Neural cell (in vitro differentiated cells): ENCODE results near the gene SUN1. TPM values are rescaled to one million over a fixed set of nuclear protein-coding genes. Genes with fewer than 3 reads are reported as not detected.

Experiments
- H2AFZ ChIP-seq: fragments of 200-600, 300-800 bp; sonication (generic), shearing (Covaris generic); 2 replicates; pipeline ENCODE4 v1.6.0; 2014; ENCODE audit warnings: low read depth, mild to moderate bottlenecking, antibody characterized with exemption, low read length, moderate library complexity
- H3F3A ChIP-seq: fragments of 200-600 bp; shearing (Covaris generic); 2 replicates; pipeline ENCODE4 v1.6.1; 2016; ENCODE audit warnings: mild to moderate bottlenecking, moderate library complexity, mixed read lengths, antibody characterized with exemption, low read length; ENCODE audit not compliant: insufficient read depth, poor library complexity, severe bottlenecking
- H3K27ac ChIP-seq: fragments of 200-600, 300-800 bp; sonication (generic), shearing (Covaris generic); 2 replicates; pipeline ENCODE4 v1.5.1; 2014; ENCODE audit warnings: mild to moderate bottlenecking, low read length, moderate library complexity
- H3K27me3 ChIP-seq: fragments of 300-800, 200-600 bp; sonication (generic), shearing (Covaris generic); 2 replicates; pipeline ENCODE4 v1.6.0; 2014; ENCODE audit warnings: mild to moderate bottlenecking, low read depth, low read length, moderate library complexity; ENCODE audit not compliant: insufficient read depth
- H3K36me3 ChIP-seq: fragments of 300-800, 200-600 bp; sonication (generic), shearing (Covaris generic); 2 replicates; pipeline ENCODE4 v1.5.1; 2014; ENCODE audit warnings: mild to moderate bottlenecking, antibody characterized with exemption, low read length, moderate library complexity; ENCODE audit not compliant: insufficient read depth
- H3K4me2 ChIP-seq: fragments of 300-800, 200-600 bp; sonication (generic), shearing (Covaris generic); 2 replicates; pipeline ENCODE4 v1.6.0; 2014; ENCODE audit warnings: mild to moderate bottlenecking, low read length
- H3K4me3 ChIP-seq: fragments of 300-800, 200-600 bp; sonication (generic), shearing (Covaris generic); 2 replicates; pipeline ENCODE4 v1.5.1; 2014; ENCODE audit warnings: mild to moderate bottlenecking, low read length, moderate library complexity
- H3K79me2 ChIP-seq: fragments of 200-600 bp; shearing (Covaris generic); replicated peaks from 2 replicates; pipeline ENCODE4 v1.6.0; 2014; ENCODE audit warnings: mild to moderate bottlenecking, low read length, moderate library complexity; ENCODE audit not compliant: insufficient read depth
- H3K9ac ChIP-seq: fragments of 300-800, 200-600 bp; sonication (generic), shearing (Covaris generic); 2 replicates; pipeline ENCODE4 v1.6.1; 2016; ENCODE audit warnings: mild to moderate bottlenecking, low read length, mixed read lengths
- H3K9me2 ChIP-seq: fragments of 200-600 bp; shearing (Covaris generic); 2 replicates; pipeline ENCODE4 v1.6.1; 2016; ENCODE audit warnings: mild to moderate bottlenecking, low read length, mixed read lengths; ENCODE audit not compliant: insufficient read depth
- H3K9me3 ChIP-seq: fragments of 200-600, 300-800 bp; sonication (generic), shearing (Covaris generic); 2 replicates; pipeline ENCODE4 v1.6.1; 2016; ENCODE audit warnings: mild to moderate bottlenecking, mixed run types, low read length, moderate library complexity, mixed read lengths
- H4K20me1 ChIP-seq: fragments of 200-600 bp; shearing (Covaris generic); 2 replicates; pipeline ENCODE4 v1.6.1; 2016; ENCODE audit warnings: mild to moderate bottlenecking, mixed run types; ENCODE audit not compliant: insufficient read depth
- EP300 ChIP-seq: fragments of 450-650 bp; conservative IDR thresholded peaks from 2 replicates; pipeline ENCODE4 v1.6.1; 2014; ENCODE audit warnings: antibody characterized with exemption, mild to moderate bottlenecking, moderate library complexity; ENCODE audit not compliant: poor library complexity, severe bottlenecking
- EZH2 ChIP-seq: fragments of 200-600, 300-800 bp; shearing (Covaris generic), sonication (generic); IDR thresholded peaks from 2 replicates; pipeline ENCODE4 v1.6.1; 2014; ENCODE audit warnings: antibody characterized with exemption, low read length, borderline replicate concordance, mild to moderate bottlenecking; ENCODE audit not compliant: insufficient read depth, poor library complexity, severe bottlenecking
- MXI1 ChIP-seq: fragments of 450-650 bp; conservative IDR thresholded peaks from 2 replicates; pipeline ENCODE4 v1.6.1; 2014; ENCODE audit warnings: antibody characterized with exemption, mild to moderate bottlenecking; ENCODE audit not compliant: poor library complexity, severe bottlenecking
- POLR2AphosphoS5 ChIP-seq: IDR thresholded peaks from 2 replicates; pipeline ENCODE4 v1.6.1; 2012
- RAD21 ChIP-seq: fragments of 450-650 bp; conservative IDR thresholded peaks from 2 replicates; pipeline ENCODE4 v1.6.1; 2014; ENCODE audit warnings: antibody characterized with exemption, mild to moderate bottlenecking, moderate library complexity
- SMC3 ChIP-seq: fragments of 450-650 bp; conservative IDR thresholded peaks from 2 replicates; pipeline ENCODE4 v1.6.1; 2014; ENCODE audit warnings: antibody characterized with exemption, mild to moderate bottlenecking, moderate library complexity; ENCODE audit not compliant: poor library complexity
- TAF1 ChIP-seq: IDR thresholded peaks from 2 replicates; pipeline ENCODE4 v1.6.1; 2012; ENCODE audit warnings: low read depth
- polyA plus RNA-seq: library from polyadenylated mRNA; depleted of rRNA; stranded (reverse); fragments of >200 nt; gene quantifications from 2 replicates; pipeline ENCODE4 v1.2.3, GENCODE V29; 2014
- TF ChIP-seq, protein P1 (sequence below): IDR thresholded peaks from 2 replicates; pipeline ENCODE4 v1.6.1; 2012; ENCODE audit warnings: borderline replicate concordance
- TF ChIP-seq, protein P2 (sequence below): fragments of 450-650 bp; IDR thresholded peaks from 2 replicates; pipeline ENCODE4 v1.5.1; 2014; ENCODE audit warnings: antibody characterized with exemption, mild to moderate bottlenecking, moderate library complexity; ENCODE audit not compliant: poor library complexity, severe bottlenecking

Gene SUN1
- polyA plus RNA-seq, 1 donor from 2014 or later: 309 TPM

DNA sequence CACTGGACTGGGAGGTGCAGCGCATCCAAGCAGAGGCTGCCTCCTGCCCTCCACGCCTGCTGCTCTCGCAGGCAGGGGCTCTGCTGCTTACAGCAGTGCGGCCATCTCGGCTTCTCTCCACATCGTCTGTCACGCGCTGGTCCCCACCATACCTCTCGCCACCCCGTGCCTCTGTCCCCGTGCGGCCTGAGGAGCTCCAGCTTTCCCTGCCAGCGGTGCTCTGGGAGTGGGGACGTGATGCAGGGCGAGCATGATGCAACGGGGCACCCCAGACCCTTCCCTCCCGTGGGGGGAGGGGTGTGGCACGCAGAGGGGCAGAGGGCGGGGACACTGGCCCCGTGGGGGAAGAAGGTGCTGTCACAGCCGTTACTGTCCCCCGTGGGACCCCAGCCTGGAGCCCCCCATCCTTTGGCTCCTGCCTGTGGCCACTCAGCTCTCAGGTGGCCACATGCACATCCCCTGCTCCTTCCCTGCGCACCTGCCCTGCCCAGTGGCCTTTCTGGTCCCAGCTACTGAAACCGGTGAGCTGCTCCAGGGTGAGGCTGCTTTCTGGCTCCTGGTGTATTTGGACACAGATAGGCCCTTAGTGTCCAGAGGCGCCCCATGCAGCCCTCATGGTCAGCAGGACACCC is 53.1 kb downstream of the SUN1 start:
- H3K27me3 ChIP-seq: no peaks in the 10 kb centered on the region
- no peaks in the 10 kb centered on the region for H4K20me1 ChIP-seq
- no peaks in the 10 kb centered on the region for H3K36me3 ChIP-seq

DNA sequence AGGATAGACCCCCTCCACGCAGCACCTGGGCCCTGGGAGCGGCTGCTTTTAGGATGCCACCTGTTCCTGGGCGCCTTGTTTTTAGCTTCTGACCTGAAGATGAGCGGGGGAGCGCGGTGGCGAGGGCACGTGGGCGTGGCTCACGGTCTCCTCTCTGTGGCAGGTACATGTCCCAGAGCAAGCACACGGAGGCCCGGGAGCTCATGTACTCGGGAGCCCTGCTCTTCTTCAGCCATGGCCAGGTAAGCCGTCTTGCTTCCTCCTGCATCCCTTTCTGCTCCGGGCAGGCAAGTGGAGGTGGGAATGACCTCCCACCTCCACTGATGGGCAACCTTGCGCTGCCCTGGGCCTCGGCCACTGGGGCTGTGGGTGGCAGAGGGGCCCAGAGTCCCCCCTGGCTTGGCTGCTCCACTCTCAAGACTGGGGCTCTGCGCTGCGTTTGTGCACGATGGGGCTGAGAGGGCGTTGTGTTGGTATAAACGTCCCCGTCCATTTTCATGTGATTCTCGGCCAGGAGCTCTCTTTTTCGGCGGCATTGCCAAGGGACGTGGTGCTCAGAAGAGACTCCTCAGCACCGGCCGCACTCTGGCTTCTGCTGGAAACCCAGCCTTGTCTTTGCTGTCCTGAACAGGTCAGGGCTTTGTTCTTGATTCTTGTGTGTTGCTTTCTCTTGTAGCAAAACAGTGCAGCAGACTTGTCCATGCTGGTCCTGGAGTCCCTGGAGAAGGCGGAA is 53.8 kb downstream of the SUN1 start:
- H3K36me3 ChIP-seq: no peaks in the 10 kb centered on the region
- no peak overlapping the region for H2AFZ ChIP-seq
- no peaks in the 10 kb centered on the region for H3K27me3 ChIP-seq
- H3K79me2 ChIP-seq: peaks cover 19% of the 10 kb centered on the region
- no peaks in the 10 kb centered on the region for H3K9me3 ChIP-seq
- H3K9me2 ChIP-seq: no peaks in the 10 kb centered on the region
- no peaks in the 10 kb centered on the region for H4K20me1 ChIP-seq
- H3F3A ChIP-seq: no peaks in the 10 kb centered on the region
- H3K9ac ChIP-seq: no peak overlapping the region
- no peak overlapping the region for H3K27ac ChIP-seq
- H3K4me2 ChIP-seq: no peak overlapping the region
- H3K4me3 ChIP-seq: no peak overlapping the region
- TF ChIP-seq TAF1: no peak
- TF ChIP-seq RAD21: no peak
- TF ChIP-seq SMC3: no peak
- no peak for TF ChIP-seq EP300
- TF ChIP-seq MXI1: no peak
- TF ChIP-seq POLR2AphosphoS5: no peak
- TF ChIP-seq EZH2: no peak
- TF ChIP-seq, protein P1, sequence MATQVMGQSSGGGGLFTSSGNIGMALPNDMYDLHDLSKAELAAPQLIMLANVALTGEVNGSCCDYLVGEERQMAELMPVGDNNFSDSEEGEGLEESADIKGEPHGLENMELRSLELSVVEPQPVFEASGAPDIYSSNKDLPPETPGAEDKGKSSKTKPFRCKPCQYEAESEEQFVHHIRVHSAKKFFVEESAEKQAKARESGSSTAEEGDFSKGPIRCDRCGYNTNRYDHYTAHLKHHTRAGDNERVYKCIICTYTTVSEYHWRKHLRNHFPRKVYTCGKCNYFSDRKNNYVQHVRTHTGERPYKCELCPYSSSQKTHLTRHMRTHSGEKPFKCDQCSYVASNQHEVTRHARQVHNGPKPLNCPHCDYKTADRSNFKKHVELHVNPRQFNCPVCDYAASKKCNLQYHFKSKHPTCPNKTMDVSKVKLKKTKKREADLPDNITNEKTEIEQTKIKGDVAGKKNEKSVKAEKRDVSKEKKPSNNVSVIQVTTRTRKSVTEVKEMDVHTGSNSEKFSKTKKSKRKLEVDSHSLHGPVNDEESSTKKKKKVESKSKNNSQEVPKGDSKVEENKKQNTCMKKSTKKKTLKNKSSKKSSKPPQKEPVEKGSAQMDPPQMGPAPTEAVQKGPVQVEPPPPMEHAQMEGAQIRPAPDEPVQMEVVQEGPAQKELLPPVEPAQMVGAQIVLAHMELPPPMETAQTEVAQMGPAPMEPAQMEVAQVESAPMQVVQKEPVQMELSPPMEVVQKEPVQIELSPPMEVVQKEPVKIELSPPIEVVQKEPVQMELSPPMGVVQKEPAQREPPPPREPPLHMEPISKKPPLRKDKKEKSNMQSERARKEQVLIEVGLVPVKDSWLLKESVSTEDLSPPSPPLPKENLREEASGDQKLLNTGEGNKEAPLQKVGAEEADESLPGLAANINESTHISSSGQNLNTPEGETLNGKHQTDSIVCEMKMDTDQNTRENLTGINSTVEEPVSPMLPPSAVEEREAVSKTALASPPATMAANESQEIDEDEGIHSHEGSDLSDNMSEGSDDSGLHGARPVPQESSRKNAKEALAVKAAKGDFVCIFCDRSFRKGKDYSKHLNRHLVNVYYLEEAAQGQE: no peak

More for the DNA sequence above, 53.1 kb downstream of the SUN1 start:
- peaks cover 24% of the 10 kb centered on the region for H3K79me2 ChIP-seq
- H3K4me3 ChIP-seq: no peak overlapping the region
- no peak overlapping the region for H3K4me2 ChIP-seq
- H2AFZ ChIP-seq: no peak overlapping the region
- no peaks in the 10 kb centered on the region for H3F3A ChIP-seq
- TF ChIP-seq MXI1: no peak
- no peak for TF ChIP-seq RAD21
- TF ChIP-seq EZH2: no peak
- no peak for TF ChIP-seq TAF1
- TF ChIP-seq, protein P1: no peak
- TF ChIP-seq, protein P2, sequence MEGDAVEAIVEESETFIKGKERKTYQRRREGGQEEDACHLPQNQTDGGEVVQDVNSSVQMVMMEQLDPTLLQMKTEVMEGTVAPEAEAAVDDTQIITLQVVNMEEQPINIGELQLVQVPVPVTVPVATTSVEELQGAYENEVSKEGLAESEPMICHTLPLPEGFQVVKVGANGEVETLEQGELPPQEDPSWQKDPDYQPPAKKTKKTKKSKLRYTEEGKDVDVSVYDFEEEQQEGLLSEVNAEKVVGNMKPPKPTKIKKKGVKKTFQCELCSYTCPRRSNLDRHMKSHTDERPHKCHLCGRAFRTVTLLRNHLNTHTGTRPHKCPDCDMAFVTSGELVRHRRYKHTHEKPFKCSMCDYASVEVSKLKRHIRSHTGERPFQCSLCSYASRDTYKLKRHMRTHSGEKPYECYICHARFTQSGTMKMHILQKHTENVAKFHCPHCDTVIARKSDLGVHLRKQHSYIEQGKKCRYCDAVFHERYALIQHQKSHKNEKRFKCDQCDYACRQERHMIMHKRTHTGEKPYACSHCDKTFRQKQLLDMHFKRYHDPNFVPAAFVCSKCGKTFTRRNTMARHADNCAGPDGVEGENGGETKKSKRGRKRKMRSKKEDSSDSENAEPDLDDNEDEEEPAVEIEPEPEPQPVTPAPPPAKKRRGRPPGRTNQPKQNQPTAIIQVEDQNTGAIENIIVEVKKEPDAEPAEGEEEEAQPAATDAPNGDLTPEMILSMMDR: no peak
- TF ChIP-seq EP300: no peak
- no peak for TF ChIP-seq POLR2AphosphoS5
- TF ChIP-seq SMC3: no peak
- no peaks in the 10 kb centered on the region for H3K9me3 ChIP-seq
- no peak overlapping the region for H3K9ac ChIP-seq
- H3K27ac ChIP-seq: no peak overlapping the region
- H3K9me2 ChIP-seq: no peaks in the 10 kb centered on the region
